ENCODE data around the gene PTPRG. TPM values are rescaled to one million over a fixed set of nuclear protein-coding genes. Genes with fewer than 3 reads are reported as not detected.
A peak's percentile ranks its signal among the peaks of the same experiment; 100 is the strongest.

PTPRG gene
- total and polyA plus RNA-seq, 10 of the 15 experiments (the other 5 are each of a cell fraction or from before 2014, with no cell fraction given), result 0.29 to 20.7 (median 1.4) TPM

DNA sequence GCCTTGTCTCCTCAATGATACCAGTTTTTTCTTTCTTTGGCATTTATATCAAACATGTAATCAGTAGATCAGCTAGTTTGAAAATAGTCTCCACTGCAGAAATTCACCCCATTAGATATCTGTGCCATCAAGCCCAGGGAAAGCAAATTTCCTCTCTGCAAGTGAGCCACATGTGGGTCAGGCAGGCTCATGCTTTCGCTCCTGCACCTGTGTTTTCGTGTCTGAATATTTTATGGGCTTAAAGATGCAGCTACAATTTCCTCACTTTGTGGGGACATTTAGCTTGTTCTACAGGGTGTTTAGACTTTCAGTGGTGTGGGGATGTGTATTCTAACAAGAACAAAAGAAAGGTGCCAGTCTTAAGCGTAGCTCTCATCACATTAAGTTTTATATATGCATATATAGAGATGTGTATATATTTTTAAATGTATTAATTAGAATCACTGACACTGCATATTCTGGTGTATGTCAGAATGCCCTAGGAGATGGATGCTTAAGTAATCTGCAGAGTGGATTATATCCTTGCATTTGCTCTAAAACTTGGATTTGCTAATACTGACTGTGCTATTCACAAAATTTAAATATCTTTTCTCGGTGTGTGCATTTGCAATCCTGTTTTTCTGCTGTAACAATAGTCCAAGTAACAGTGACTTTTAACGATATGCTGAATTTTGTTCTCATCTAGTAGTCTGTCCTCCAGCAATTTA is 372.6 kb downstream of the PTPRG start:
- no peaks in the 10 kb centered on the region for H3K4me1 ChIP-seq (ENCODE audit: control insufficient read depth, insufficient read depth, low read length)
- BruUV-seq (replicated peaks), result no TSS peak
- WGBS (ENCODE audit: insufficient coverage, insufficient replicate concordance, low lambda C conversion rate, missing lambda C conversion rate), result 0% methylated on average over 5 of the region's 5 CpGs
- no peak for FAIRE-seq
- POLR2A ChIA-PET, result interaction anchor here (0.7 to 0.8 kb wide), 2 partner anchors 16 to 28 kb away, joined by 3 read pairs; no protein-coding TSS in a partner anchor
- TF ChIP-seq RUNX3 (IDR thresholded peaks at IDR 0.05; ENCODE audit: low read length) (no peak), ASH2L (IDR thresholded peaks at IDR 0.05; ENCODE audit: borderline replicate concordance, low read depth) (no peak), RFX5 (IDR thresholded peaks at IDR 0.05; ENCODE audit: low read depth, low read length) (no peak), SPI1 (IDR thresholded peaks at IDR 0.05; ENCODE audit: borderline replicate concordance, insufficient read depth, low read depth, low read length) (no peak), NFYA (IDR thresholded peaks at IDR 0.05; ENCODE audit: borderline replicate concordance, low read depth, low read length) (no peak), MXI1 (IDR thresholded peaks at IDR 0.05; ENCODE audit: low read depth, low read length) (no peak)
- TF ChIP-seq, protein P1, sequence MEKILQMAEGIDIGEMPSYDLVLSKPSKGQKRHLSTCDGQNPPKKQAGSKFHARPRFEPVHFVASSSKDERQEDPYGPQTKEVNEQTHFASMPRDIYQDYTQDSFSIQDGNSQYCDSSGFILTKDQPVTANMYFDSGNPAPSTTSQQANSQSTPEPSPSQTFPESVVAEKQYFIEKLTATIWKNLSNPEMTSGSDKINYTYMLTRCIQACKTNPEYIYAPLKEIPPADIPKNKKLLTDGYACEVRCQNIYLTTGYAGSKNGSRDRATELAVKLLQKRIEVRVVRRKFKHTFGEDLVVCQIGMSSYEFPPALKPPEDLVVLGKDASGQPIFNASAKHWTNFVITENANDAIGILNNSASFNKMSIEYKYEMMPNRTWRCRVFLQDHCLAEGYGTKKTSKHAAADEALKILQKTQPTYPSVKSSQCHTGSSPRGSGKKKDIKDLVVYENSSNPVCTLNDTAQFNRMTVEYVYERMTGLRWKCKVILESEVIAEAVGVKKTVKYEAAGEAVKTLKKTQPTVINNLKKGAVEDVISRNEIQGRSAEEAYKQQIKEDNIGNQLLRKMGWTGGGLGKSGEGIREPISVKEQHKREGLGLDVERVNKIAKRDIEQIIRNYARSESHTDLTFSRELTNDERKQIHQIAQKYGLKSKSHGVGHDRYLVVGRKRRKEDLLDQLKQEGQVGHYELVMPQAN (conservative IDR thresholded peaks at IDR 0.05), result no peak
- no peak overlapping the region for H3K27ac ChIP-seq (ENCODE audit: control insufficient read depth, insufficient read depth)
- no peaks in the 10 kb centered on the region for H3K79me2 ChIP-seq (ENCODE audit: control insufficient read depth, insufficient read depth, low read length)
- H4K20me1 ChIP-seq (ENCODE audit: control insufficient read depth, insufficient read depth), result no peaks in the 10 kb centered on the region
- in situ Hi-C loops (cut with MboI), result no loop called here
- intact Hi-C loops (cut with micrococcal nuclease; ENCODE audit: unreplicated experiment), result loop anchor here (10.0 kb wide), 1 partner anchor 369 kb away; the partner anchor contains the start of gene PTPRG
- SMC1A ChIA-PET (ENCODE audit: uncharacterized antibody, unreplicated experiment), result interaction anchor here (0.8 to 10.8 kb wide), 16 partner anchors 10 to 369 kb away, joined by 3 to 159 read pairs (median 5); no protein-coding TSS in a partner anchor
- RAD21 ChIA-PET (ENCODE audit: unreplicated experiment), result interaction anchor here (0.8 to 5.0 kb wide), 7 partner anchors 10 to 198 kb away, joined by 3 to 32 read pairs (median 5); no protein-coding TSS in a partner anchor
- no peak overlapping the region for H3K9ac ChIP-seq (ENCODE audit: control insufficient read depth, insufficient read depth, low read length)
- no peaks in the 10 kb centered on the region for H3K27me3 ChIP-seq (replicated peaks in 1 of 2; ENCODE audit: control insufficient read depth in 2 of 2, insufficient read depth in 2 of 2, low read length in 1 of 2)
- no peak overlapping the region for H2AFZ ChIP-seq (ENCODE audit: control insufficient read depth, low read depth, low read length)
- ATAC-seq, result peak; percentile 7; the same call in 2 of the 3 replicates
- H3K9me3 ChIP-seq (replicated peaks; ENCODE audit: control insufficient read depth, insufficient read depth, low read length), result no peaks in the 10 kb centered on the region
- DNase-seq (ENCODE audit: low read depth, low spot score), result no peak
- H3K4me3 ChIP-seq, result no peak overlapping the region
- no peaks in the 10 kb centered on the region for H3K36me3 ChIP-seq (ENCODE audit: control insufficient read depth in 2 of 2, insufficient read depth in 2 of 2, low read length in 1 of 2)
- CTCF ChIA-PET, result interaction anchor here (0.6 to 5.7 kb wide), 20 partner anchors 9 to 1939 kb away, joined by 3 to 66 read pairs (median 4); no protein-coding TSS in a partner anchor
- no peak overlapping the region for H3K4me2 ChIP-seq (ENCODE audit: control insufficient read depth, insufficient read depth)
